ENCODE data around the gene DHX15.

DHX15 gene

GRCh38 chr4:24588216-24588954 lies 4.0 kb upstream of the DHX15 start:
- in situ Hi-C loops (cut with HindIII; ENCODE audit: low pct_ligation_motif_present, low pct_unique_long_range_greater_than_20kb, low sequenced_read_pairs), result no loop called here
- no peak for DNase-seq

- in situ Hi-C loops (cut with HindIII; ENCODE audit: low pct_ligation_motif_present, low pct_unique_long_range_greater_than_20kb, low sequenced_read_pairs), result no loop called here
- DNase-seq, result peak; percentile 59
Measured at GRCh38 chr4:24583451-24584210, 723 bp downstream of the DHX15 start.

DNA sequence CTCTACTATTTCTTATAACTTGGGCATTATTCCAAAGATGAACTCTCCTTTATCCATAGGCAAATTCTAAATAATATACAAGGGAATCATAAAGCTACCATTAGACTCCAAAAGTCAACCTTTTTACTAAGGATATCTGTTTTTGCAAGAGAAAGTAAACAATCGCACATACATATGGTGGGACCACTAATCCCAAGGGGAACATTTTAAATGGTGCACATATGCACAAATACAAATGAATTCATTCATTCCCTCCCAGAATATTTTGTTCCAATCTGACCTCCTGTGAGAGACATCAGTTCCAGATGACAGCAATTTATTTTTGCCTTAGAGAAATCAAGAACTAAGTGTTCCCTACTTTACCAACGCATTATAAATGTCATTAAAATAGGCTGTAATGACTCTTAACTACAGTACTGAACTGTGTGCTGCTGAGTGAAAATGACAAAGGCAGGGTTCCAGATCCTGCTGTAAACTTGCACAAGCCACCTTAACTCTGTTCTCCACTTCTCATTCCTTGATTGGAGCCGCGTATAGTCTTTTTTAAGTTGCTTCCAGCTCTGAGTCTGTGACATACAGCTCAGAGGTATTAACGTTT lies 2.0 kb downstream of the DHX15 start:
- in situ Hi-C loops (cut with HindIII; ENCODE audit: low pct_ligation_motif_present, low pct_unique_long_range_greater_than_20kb, low sequenced_read_pairs), result no loop called here
- DNase-seq, result no peak

GRCh38 chr4:24578364-24578763 lies 6.0 kb downstream of the DHX15 start:
- in situ Hi-C loops (cut with HindIII; ENCODE audit: low pct_ligation_motif_present, low pct_unique_long_range_greater_than_20kb, low sequenced_read_pairs), result no loop called here
- DNase-seq, result no peak

DNA sequence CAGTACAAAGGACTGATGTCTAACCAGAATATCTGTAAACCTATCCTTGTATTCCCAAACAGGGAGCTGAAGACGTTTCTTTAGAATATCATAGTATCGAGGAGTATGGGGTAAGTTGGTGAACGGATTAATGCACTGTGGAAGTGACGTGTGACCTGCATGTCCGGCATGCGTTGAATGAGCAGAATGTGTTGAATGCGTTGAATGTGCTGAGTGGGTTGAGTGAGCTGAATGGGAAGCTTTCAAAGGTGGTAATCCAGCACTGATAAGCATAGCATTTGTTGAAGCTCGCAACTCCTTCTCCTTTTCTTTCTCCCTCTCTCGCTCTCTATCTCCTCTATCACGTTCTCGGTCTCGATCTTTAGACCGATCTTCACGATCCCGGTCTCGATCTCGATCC lies 8.1 kb downstream of the DHX15 start:
- in situ Hi-C loops (cut with HindIII; ENCODE audit: low pct_ligation_motif_present, low pct_unique_long_range_greater_than_20kb, low sequenced_read_pairs), result no loop called here
- DNase-seq, result no peak

- no peak for DNase-seq
- in situ Hi-C loops (cut with HindIII; ENCODE audit: low pct_ligation_motif_present, low pct_unique_long_range_greater_than_20kb, low sequenced_read_pairs), result no loop called here
Measured at GRCh38 chr4:24574236-24574635, 10.1 kb downstream of the DHX15 start.

GRCh38 chr4:24573582-24573981 lies 10.8 kb downstream of the DHX15 start:
- DNase-seq, result no peak
- in situ Hi-C loops (cut with HindIII; ENCODE audit: low pct_ligation_motif_present, low pct_unique_long_range_greater_than_20kb, low sequenced_read_pairs), result no loop called here

DNA sequence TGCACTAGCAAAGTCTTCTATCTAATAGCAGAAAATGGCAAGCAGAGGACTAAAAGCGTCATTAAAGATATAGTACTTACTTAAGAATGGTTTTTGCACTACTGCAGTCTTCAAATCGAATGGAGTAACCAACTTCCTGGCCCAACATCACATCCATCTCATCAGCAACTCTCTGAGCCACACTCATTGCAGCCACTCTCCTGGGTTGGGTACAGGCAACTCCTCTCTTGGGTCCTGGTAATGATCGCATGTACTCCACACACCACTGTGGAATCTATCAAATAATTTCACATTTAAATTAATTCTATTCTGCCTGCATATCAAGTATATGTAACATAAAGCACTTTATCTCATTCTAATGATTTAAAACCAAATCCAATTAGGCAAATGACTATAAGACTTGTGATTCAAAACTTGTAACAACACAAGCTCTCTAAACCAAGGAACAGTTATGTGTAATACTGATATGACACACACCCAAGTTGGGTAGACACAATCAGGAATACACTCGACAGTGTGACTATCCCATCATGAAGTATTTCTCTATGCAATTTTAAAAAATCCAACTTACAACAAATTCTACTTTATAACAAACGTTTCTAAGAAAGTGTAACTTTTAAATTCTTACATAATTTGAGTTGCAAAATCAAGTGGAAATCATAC lies 13.6 kb downstream of the DHX15 start:
- in situ Hi-C loops (cut with HindIII; ENCODE audit: low pct_ligation_motif_present, low pct_unique_long_range_greater_than_20kb, low sequenced_read_pairs), result no loop called here
- DNase-seq, result no peak

GRCh38 chr4:24570172-24570571 lies 14.2 kb downstream of the DHX15 start:
- no peak for DNase-seq
- in situ Hi-C loops (cut with HindIII; ENCODE audit: low pct_ligation_motif_present, low pct_unique_long_range_greater_than_20kb, low sequenced_read_pairs), result no loop called here

DNA sequence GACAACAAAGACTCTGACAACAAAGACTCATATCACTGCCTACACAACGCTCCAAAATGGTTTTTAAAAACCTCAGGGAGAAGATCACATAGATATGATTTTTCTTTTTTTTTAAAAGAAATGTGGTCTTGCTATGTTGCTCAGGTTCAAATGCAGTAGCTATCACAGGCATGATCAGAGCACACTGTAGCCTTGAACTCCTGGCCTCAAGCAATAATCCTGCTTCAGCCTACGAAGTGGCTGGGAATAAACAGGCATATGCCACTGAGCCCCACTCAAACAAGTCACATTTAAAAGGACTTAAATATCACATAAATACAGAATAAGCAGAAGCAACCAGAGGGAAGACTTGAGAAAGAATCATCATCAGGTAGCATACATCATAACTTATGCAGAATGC lies 14.7 kb downstream of the DHX15 start:
- in situ Hi-C loops (cut with HindIII; ENCODE audit: low pct_ligation_motif_present, low pct_unique_long_range_greater_than_20kb, low sequenced_read_pairs), result no loop called here

DNA sequence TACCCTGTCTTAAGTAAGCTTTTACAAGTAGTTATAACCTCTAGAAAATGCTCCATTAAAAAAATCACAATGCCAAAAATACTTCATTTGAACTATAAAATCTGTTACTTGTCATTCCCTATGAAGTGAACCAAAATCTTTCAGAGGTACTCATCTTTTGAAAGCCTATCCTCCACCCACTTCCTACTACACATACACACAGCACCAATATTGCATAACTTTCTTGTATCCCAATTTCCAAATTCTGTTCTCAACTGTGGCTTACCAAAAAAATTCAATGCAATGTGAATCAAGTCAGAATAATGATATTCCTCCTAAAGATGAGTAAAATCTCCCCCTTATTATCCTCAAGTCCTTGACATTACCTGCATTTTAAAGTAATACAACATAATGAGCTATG lies 15.9 kb downstream of the DHX15 start:
- in situ Hi-C loops (cut with HindIII; ENCODE audit: low pct_ligation_motif_present, low pct_unique_long_range_greater_than_20kb, low sequenced_read_pairs), result no loop called here
- DNase-seq, result no peak

More for the DNA sequence above, 14.7 kb downstream of the DHX15 start:
- no peak for DNase-seq

DNA sequence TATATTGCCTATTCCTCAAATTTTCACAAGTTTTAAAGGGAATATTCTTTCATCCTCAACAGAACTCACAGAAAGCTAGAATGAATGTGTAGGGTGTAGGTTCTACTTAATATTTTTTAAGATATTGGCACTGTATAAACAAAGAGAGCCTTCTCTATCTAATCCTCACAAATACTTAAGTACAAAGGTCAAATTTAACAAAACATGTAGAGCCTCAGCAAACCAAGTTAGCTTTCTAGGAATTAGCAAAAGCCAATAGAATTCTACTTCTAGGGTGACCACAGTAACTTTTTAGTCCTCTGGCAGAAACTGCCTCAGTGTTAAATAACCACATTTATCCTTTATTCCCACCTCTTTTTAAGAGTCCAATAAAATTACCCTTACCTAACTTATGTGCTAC lies 19.3 kb downstream of the DHX15 start:
- in situ Hi-C loops (cut with HindIII; ENCODE audit: low pct_ligation_motif_present, low pct_unique_long_range_greater_than_20kb, low sequenced_read_pairs), result no loop called here

GRCh38 chr4:24564488-24564887 lies 19.9 kb downstream of the DHX15 start:
- in situ Hi-C loops (cut with HindIII; ENCODE audit: low pct_ligation_motif_present, low pct_unique_long_range_greater_than_20kb, low sequenced_read_pairs), result no loop called here
- DNase-seq, result no peak

More for the DNA sequence above, 19.3 kb downstream of the DHX15 start:
- DNase-seq, result no peak

DNA sequence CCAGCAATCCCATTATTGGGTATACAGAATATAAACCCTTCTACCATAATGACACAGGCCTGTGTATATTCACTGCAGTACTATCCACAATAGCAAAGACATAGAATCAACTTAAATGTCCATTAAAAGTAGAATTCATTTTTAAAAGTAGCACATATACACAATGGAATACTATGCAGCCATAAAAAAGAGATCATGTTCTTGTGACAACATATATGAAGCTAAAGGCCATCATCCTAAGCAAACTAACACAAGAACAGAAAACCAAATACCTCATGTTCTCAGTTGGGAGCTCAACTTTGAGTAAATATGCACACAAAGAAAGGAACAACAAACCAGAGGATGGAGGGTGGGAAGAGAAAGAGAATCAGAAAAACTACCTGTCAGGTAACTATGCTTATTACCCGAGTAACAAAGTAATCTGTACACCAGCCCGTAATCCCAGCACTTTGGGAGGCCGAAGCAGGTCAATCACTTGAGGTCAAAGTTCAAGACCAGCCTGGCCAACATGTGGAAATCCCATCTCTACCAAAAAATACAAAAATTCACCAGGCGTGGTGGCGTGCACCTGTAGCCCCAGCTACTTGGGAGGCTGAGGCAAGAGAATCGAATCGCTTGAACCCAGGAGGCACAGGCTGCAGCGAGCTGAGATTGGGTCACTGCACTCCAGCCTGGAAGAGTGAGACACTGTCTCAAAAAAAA lies 22.8 kb downstream of the DHX15 start:
- in situ Hi-C loops (cut with HindIII; ENCODE audit: low pct_ligation_motif_present, low pct_unique_long_range_greater_than_20kb, low sequenced_read_pairs), result no loop called here
- DNase-seq, result no peak

DNA sequence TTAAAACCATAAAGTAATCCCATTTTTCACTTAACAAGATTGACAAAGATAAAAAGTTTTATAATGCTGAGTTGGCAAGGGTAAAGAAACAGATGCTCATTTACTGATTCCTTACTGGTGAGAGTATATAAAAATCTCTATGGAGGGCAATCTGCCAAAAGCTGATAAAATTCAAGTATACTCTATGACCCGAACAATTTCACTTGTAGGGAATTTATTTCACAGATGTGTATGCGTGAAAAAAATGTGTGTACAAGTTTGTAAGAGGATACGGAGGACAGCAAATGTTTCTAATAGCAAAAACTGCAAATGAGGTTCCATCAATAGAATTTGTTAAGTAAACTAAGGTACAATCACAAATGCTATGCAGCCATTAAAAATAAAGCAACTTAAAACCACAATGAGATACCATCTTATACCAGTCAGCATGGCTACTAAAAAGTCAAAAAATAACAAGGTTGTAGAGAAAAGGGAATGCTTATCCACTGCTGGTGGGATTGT lies 23.4 kb downstream of the DHX15 start:
- DNase-seq, result no peak

GRCh38 chr4:24559889-24560288 lies 24.5 kb downstream of the DHX15 start:
- DNase-seq, result peak; percentile 22
- in situ Hi-C loops (cut with HindIII; ENCODE audit: low pct_ligation_motif_present, low pct_unique_long_range_greater_than_20kb, low sequenced_read_pairs), result no loop called here

More for the DNA sequence above, 23.4 kb downstream of the DHX15 start:
- in situ Hi-C loops (cut with HindIII; ENCODE audit: low pct_ligation_motif_present, low pct_unique_long_range_greater_than_20kb, low sequenced_read_pairs), result no loop called here

- no peak for DNase-seq
- in situ Hi-C loops (cut with HindIII; ENCODE audit: low pct_ligation_motif_present, low pct_unique_long_range_greater_than_20kb, low sequenced_read_pairs), result no loop called here
Measured at GRCh38 chr4:24559032-24559821, 25.1 kb downstream of the DHX15 start.
